GM18951 (cell line): ENCODE results near the gene LRRC4.

Experiments
- POLR2A ChIP-seq: IDR thresholded peaks from 4 replicates; pipeline ENCODE4 v1.6.1; 2011; ENCODE audit warnings: mild to moderate bottlenecking; ENCODE audit not compliant: insufficient read length, insufficient read depth; ENCODE audit errors: extremely low read depth
- in situ Hi-C: fragments of 300-500 bp; cut with MboI; formaldehyde crosslinking; loops from one replicate; pipeline ENCODE4 v1.12.0; 2022; ENCODE audit warnings: low sequenced_read_pairs, mixed read lengths, inconsistent platforms; ENCODE audit not compliant: unreplicated experiment

The LRRC4 gene

DNA sequence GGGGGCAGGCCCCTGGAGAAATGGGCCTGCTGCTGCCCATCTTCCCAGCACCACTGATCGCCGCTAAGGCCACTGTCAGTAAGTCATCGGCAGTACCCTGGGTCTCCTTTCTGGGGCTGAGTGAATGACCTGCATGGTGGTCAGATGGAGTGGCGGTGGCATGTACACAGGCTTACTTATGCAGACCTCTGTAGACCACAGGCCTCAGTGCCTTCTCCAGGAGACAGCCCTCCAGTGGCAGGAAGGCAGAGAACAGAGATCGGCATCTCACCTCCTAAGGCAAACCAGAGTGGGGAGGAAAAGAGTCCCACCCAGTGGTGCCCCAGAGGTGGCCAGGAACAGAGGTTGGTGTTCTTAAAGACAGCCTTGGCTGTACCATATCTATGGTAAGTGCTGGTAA is 22.8 kb upstream of the LRRC4 start:
- in situ Hi-C loops, result no loop called here
- no peak for TF ChIP-seq POLR2A

DNA sequence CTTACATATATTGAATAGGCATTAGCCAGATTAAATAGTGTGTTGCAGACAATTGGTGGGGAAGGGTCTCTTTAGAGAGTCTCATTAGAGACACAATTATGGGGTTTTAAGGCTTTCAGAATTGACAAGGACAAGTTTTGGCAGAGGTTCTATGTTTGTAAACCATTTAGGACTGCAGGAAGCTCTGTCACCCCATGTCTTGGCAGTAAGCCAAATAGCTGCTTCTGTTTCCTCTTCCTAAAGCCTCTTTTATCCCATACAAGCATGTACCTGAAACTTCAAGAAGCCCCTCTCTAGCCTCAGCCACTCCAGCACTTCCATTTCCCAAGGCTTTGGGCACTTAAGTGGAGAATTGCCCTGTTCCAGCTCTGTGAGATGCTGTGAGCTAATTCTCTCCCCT is 21.8 kb upstream of the LRRC4 start:
- in situ Hi-C loops, result no loop called here
- no peak for TF ChIP-seq POLR2A

DNA sequence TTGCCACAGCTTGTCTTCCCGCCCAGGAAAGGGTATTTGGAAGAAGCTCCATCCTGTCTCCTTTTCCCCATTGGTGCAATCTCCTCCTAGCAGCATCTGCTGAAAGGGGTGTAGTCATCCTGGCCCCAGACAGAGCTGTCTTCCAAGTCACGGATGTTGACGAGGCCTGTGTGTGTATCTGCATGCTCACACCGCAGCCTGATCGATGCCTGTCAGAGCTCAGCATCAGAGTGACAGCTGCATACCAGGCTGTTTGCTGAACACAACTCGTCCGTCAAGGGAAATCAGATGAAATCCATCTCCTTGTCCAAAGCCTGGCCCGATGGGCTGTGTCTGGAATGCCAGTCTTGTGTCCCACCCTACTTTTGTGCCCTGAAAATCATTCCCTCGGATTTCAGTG is 21.2 kb upstream of the LRRC4 start:
- TF ChIP-seq POLR2A, result no peak
- in situ Hi-C loops, result no loop called here

- in situ Hi-C loops, result no loop called here
- TF ChIP-seq POLR2A, result no peak
These were observed 14.5 kb upstream of the LRRC4 start for GRCh38 chr7:128045766-128046165.

DNA sequence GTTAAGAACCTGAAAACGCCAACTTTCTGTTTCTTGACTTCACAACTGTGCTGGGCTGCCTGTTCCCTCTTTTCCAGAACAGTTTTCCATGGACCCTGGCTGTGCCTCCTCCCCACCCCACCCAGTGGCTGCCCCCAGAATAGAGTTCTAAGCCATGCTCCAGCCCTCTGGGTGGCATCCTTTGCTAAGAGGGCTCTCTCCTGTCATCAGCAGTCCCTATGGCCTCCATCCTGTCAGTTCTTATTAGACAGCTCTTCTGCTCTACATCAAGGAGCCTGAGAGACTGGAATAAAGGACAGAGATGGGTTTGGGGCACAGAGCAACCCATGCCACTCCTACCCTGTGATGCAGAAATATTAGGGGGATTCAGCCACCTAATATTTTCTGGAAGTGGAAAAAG is 13.9 kb upstream of the LRRC4 start:
- in situ Hi-C loops, result no loop called here
- TF ChIP-seq POLR2A, result no peak

- in situ Hi-C loops, result no loop called here
- TF ChIP-seq POLR2A, result no peak
These were observed 12.8 kb upstream of the LRRC4 start for GRCh38 chr7:128044064-128044463.

DNA sequence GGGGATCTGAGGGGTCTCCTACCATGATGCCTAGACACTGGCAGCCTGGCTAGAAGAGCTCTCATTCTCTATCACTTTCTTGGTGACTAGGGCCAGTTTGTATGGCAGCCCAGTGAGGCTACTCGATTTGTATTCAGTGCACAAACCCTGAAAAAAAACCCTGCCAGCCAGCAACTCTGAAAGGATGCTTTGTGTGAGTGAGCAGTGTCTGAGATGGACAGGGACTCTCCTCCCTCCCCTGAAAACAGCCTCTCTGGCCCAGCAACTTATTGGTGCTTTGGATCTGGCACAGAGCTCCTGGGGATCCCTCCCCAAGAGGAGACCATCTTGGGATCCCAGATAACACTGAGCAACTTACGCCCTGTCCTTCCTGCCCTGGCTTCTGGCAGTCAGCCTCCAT is 10.8 kb upstream of the LRRC4 start:
- in situ Hi-C loops, result no loop called here
- no peak for TF ChIP-seq POLR2A

- in situ Hi-C loops, result no loop called here
- TF ChIP-seq POLR2A, result no peak
These were observed 10.0 kb upstream of the LRRC4 start for GRCh38 chr7:128041203-128041602.

- no peak for TF ChIP-seq POLR2A
- in situ Hi-C loops, result no loop called here
These were observed 9.0 kb upstream of the LRRC4 start for GRCh38 chr7:128040205-128040604.

DNA sequence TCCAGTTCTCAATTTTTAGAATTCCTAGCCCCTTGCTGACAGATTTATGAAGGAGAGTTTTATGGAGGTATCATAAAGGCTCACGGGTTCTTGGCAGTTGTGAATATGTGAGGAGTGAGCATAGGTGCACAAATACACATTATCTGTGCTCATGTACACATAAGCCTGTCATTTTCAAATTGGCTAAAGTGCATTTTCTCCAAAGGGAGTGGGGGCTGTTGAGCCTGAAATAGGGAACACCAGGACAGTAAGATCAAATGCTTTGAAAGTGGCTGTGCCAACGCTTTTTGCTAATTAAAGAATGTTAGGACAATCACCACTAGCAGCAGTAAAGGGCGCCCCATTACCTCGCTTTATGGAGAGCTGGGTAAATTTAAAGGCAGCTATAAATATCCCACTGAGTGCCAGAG is 8.3 kb upstream of the LRRC4 start:
- TF ChIP-seq POLR2A, result no peak
- in situ Hi-C loops, result no loop called here

- TF ChIP-seq POLR2A, result no peak
- in situ Hi-C loops, result no loop called here
These were observed 6.8 kb upstream of the LRRC4 start for GRCh38 chr7:128037880-128038619.

DNA sequence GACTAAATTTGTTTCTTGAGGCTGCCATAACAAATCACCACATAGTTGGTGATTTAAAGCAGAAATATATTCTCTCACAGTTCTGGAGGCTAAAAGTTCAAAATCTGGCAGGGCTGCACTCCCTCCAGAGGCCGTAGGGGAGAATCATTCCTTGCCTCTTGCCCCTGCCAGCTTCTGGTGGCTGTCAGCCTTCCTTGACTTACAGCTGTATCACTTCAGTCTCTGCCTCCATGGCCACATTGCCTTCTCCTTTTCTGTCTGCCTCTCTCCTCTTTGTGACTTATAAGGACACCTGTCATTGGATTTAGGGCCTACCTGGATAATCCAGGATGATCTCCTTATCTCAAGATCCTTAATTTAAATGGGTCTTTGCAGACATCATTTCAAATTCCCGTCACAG is 5.8 kb upstream of the LRRC4 start:
- in situ Hi-C loops, result no loop called here
- no peak for TF ChIP-seq POLR2A

DNA sequence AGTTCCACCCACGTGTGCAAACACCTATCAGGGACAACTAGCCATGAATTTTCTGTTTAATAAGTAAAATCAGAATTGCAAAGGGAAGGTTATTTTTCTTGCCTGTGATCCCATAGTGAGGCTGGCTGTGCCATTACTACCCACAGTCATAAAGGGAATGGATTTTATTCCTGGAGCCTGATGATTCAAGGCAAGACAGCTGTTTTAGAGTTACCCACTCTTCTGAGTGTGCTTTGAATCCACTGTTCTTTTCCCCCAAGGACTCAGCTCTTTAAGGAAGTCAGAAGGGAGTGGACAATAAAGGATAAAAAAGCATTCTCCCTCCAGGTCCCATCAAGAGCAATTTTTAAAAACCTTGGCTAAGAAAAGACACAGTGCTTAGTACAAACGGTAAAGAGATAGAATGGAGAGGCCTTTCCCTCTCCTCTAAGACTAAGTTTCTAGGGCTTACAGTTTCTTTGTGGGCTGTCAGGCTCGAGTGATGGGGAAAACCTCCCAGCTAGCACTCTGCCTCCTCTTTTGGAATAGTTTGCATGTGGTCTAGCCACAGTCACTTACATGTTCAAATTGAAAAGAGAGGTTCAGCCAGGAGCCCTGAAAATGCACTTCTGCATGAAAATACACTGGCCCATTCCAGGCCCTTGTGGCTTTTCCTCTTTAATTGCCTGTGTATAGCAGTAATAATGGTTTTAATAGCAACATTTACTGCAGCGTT is 5.1 kb upstream of the LRRC4 start:
- TF ChIP-seq POLR2A, result no peak
- in situ Hi-C loops, result no loop called here

DNA sequence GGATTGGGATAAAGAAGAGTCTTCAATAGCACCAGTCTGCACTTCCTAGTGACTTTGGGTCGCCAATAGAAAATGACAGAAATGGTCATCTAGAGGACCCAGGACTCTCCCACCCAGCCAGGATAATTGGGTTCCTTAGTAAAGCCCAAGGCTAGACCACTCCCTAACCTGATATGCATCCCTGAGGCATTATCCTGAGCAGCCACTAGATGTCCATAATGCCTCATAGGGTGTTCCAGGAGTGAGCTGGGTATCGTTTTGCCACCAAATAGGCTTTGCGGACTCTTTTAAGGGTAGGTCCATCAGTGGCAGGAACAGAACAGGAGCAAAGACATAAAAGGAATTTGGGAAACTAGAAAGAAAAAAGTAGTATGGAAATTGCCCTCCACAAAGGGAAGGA is 4.5 kb upstream of the LRRC4 start:
- in situ Hi-C loops, result no loop called here

More for the DNA sequence above, 4.5 kb upstream of the LRRC4 start:
- TF ChIP-seq POLR2A, result no peak
